Mesenchymal stem cell (in vitro differentiated cells and primary cell): ENCODE measurements around the gene FHOD3.

Experiments
- DNase-seq: peaks from one replicate; pipeline ENCODE4 v3.0.0-alpha.2; 2013
- H2AFZ ChIP-seq: one replicate; pipeline ENCODE4 v1.6.1; 2013; ENCODE audit warnings: low read depth, mild to moderate bottlenecking, control low read depth, inconsistent platforms, low read length, moderate library complexity
- H2AK5ac ChIP-seq: 2 replicates; pipeline ENCODE4 v1.6.1; 2013; ENCODE audit warnings: low read length, moderate library complexity, mild to moderate bottlenecking, inconsistent platforms; ENCODE audit not compliant: severe bottlenecking
- H2BK120ac ChIP-seq: one replicate; pipeline ENCODE4 v1.6.1; 2013; ENCODE audit warnings: low read depth, mild to moderate bottlenecking, inconsistent platforms, low read length, moderate library complexity
- H2BK12ac ChIP-seq, 2 experiments: one replicate each; pipeline ENCODE4 v1.6.1; 2013; ENCODE audit warnings: inconsistent platforms in 2 of 2, low read length in 2 of 2, mild to moderate bottlenecking in 2 of 2, moderate library complexity in 2 of 2, control low read depth in 1 of 2
- H2BK15ac ChIP-seq: one replicate; pipeline ENCODE4 v1.6.1; 2013; ENCODE audit warnings: mild to moderate bottlenecking, low read depth, inconsistent platforms; ENCODE audit not compliant: poor library complexity, severe bottlenecking
- H2BK5ac ChIP-seq: 2 replicates; pipeline ENCODE4 v1.6.1; 2013; ENCODE audit warnings: low read depth, mild to moderate bottlenecking, low read length, control low read depth, inconsistent platforms; ENCODE audit not compliant: poor library complexity, severe bottlenecking
- H3K14ac ChIP-seq, 2 experiments: one replicate each; pipeline ENCODE4 v1.6.1; 2013; ENCODE audit warnings: inconsistent platforms in 2 of 2, low read length in 2 of 2, control low read depth in 1 of 2, mild to moderate bottlenecking in 1 of 2, moderate library complexity in 1 of 2
- H3K18ac ChIP-seq, 2 experiments: one replicate each; pipeline ENCODE4 v1.6.1; 2013; ENCODE audit warnings: inconsistent platforms in 2 of 2, low read length in 2 of 2, control low read depth in 1 of 2, low read depth in 1 of 2, mild to moderate bottlenecking in 1 of 2
- H3K23ac ChIP-seq, 2 experiments: one replicate each; pipeline ENCODE4 v1.6.1; 2013; ENCODE audit warnings: inconsistent platforms in 2 of 2, low read length in 2 of 2, mild to moderate bottlenecking in 2 of 2, moderate library complexity in 2 of 2, control low read depth in 1 of 2
- H3K27ac ChIP-seq: 2 replicates; pipeline ENCODE4 v1.5.1; 2013; ENCODE audit warnings: mild to moderate bottlenecking, moderate library complexity, low read length, control low read depth, inconsistent platforms; ENCODE audit not compliant: poor library complexity, severe bottlenecking
- H3K27me3 ChIP-seq, 2 experiments: 2 replicates each; pipeline versions ENCODE4 v1.6.1 to v1.7.0; 2013; ENCODE audit warnings: low read length in 2 of 2, mild to moderate bottlenecking in 2 of 2, moderate library complexity in 2 of 2, control low read depth in 1 of 2, inconsistent platforms in 1 of 2; ENCODE audit not compliant: control insufficient read depth in 1 of 2, insufficient read depth in 1 of 2
- H3K36me3 ChIP-seq, 2 experiments: 2 replicates each; pipeline versions ENCODE4 v1.6.1 to v1.7.0; 2013; ENCODE audit warnings: low read length in 2 of 2, control low read depth in 1 of 2, inconsistent platforms in 1 of 2, low read depth in 1 of 2, mild to moderate bottlenecking in 1 of 2; ENCODE audit not compliant: insufficient read depth in 2 of 2, control insufficient read depth in 1 of 2
- H3K4ac ChIP-seq, 2 experiments: one replicate each; pipeline ENCODE4 v1.6.1; 2013; ENCODE audit warnings: inconsistent platforms in 2 of 2, low read length in 2 of 2, mild to moderate bottlenecking in 2 of 2, moderate library complexity in 2 of 2, control low read depth in 1 of 2, low read depth in 1 of 2
- H3K4me1 ChIP-seq: 2 replicates; pipeline ENCODE4 v1.6.1; 2013; ENCODE audit warnings: low read depth, low read length, control low read depth; ENCODE audit not compliant: control insufficient read depth, insufficient read depth
- H3K4me2 ChIP-seq: 2 replicates; pipeline ENCODE4 v1.6.1; 2013; ENCODE audit warnings: low read length, mild to moderate bottlenecking, inconsistent platforms; ENCODE audit not compliant: poor library complexity, severe bottlenecking
- H3K4me3 ChIP-seq, 2 experiments: 2 replicates each; pipeline versions ENCODE4 v1.5.1 to v1.7.0; 2013; ENCODE audit warnings: low read length in 2 of 2, mild to moderate bottlenecking in 2 of 2, control low read depth in 1 of 2, low read depth in 1 of 2; ENCODE audit not compliant: insufficient read depth in 1 of 2
- H3K79me1 ChIP-seq: replicated peaks from 2 replicates; pipeline ENCODE4 v1.6.1; 2013; ENCODE audit warnings: mild to moderate bottlenecking, control low read depth, low read length, inconsistent platforms; ENCODE audit not compliant: poor library complexity, severe bottlenecking
- H3K9ac ChIP-seq: 2 replicates; pipeline ENCODE4 v1.7.0; 2013; ENCODE audit warnings: mild to moderate bottlenecking, low read length, moderate library complexity
- H3K9me3 ChIP-seq: 2 replicates; pipeline ENCODE4 v1.7.0; 2013; ENCODE audit warnings: mild to moderate bottlenecking, low read length; ENCODE audit not compliant: control insufficient read depth
- H4K8ac ChIP-seq: one replicate; pipeline ENCODE4 v1.6.1; 2013; ENCODE audit warnings: inconsistent platforms, mild to moderate bottlenecking, low read length, moderate library complexity
- H4K91ac ChIP-seq: one replicate; pipeline ENCODE4 v1.6.1; 2013; ENCODE audit warnings: mild to moderate bottlenecking, low read length, inconsistent platforms
- WGBS: methylation state at CpG from one replicate; pipeline ENCODE4 v1.1.7; 2013; ENCODE audit warnings: mixed read lengths; 5-methylcytosine and 5-hydroxymethylcytosine counted together

The FHOD3 gene

GRCh38 chr18:36477776-36478175 is 180.3 kb downstream of the FHOD3 start:
- Histone ChIP-seq H2BK15ac (no peak overlapping the region), H4K91ac (no peak overlapping the region), H3K14ac (no peak overlapping the region), H3K9me3 (no peaks in the 10 kb centered on the region), H3K23ac (no peak overlapping the region), H3K27me3 (no peaks in the 10 kb centered on the region), H3K4me3 (no peak overlapping the region), H3K9ac (no peak overlapping the region), H2BK12ac (no peak overlapping the region), H4K8ac (no peak overlapping the region), H3K27ac (no peak overlapping the region), H2BK120ac (no peak overlapping the region), H3K36me3 (peaks cover 0 to 3% of the 10 kb centered on the region in 2 experiments), H2BK5ac (no peak overlapping the region), H3K4ac (no peak overlapping the region), H3K4me1 (peaks cover 1% of the 10 kb centered on the region), H3K18ac (no peak overlapping the region), H2AFZ (no peak overlapping the region), H2AK5ac (no peak overlapping the region), H3K4me2 (no peak overlapping the region), H3K79me1 (peaks cover 36% of the 10 kb centered on the region)
- WGBS = 62% methylated on average over 3 of the region's 3 CpGs
- no peak for DNase-seq

GRCh38 chr18:36481201-36481657 is 183.7 kb downstream of the FHOD3 start:
- no peak overlapping the region for H4K91ac ChIP-seq
- H3K9me3 ChIP-seq = no peaks in the 10 kb centered on the region
- WGBS = no CpG with 5 or more reads among the region's 4 CpGs
- no peak overlapping the region for H2BK15ac ChIP-seq
- no peak overlapping the region for H3K9ac ChIP-seq
- H3K4me1 ChIP-seq = peaks cover 4% of the 10 kb centered on the region
- H3K18ac ChIP-seq = no peak overlapping the region
- no peak overlapping the region for H4K8ac ChIP-seq
- no peak overlapping the region for H2BK120ac ChIP-seq
- H3K27ac ChIP-seq = no peak overlapping the region
- H2BK12ac ChIP-seq = no peak overlapping the region
- no peak overlapping the region for H2AFZ ChIP-seq
- H2AK5ac ChIP-seq = no peak overlapping the region
- H3K27me3 ChIP-seq = no peaks in the 10 kb centered on the region
- no peak overlapping the region for H3K14ac ChIP-seq
- DNase-seq = no peak
- no peak overlapping the region for H2BK5ac ChIP-seq
- H3K36me3 ChIP-seq = peaks cover 0 to 3% of the 10 kb centered on the region in 2 experiments
- H3K4me3 ChIP-seq = no peak overlapping the region
- no peak overlapping the region for H3K4ac ChIP-seq
- H3K79me1 ChIP-seq = peaks cover 36% of the 10 kb centered on the region
- no peak overlapping the region for H3K23ac ChIP-seq
- no peak overlapping the region for H3K4me2 ChIP-seq

- H3K36me3 ChIP-seq = peaks cover 0 to 1% of the 10 kb centered on the region in 2 experiments
- H2BK120ac ChIP-seq = no peak overlapping the region
- H3K14ac ChIP-seq = no peak overlapping the region
- no peak overlapping the region for H3K4me3 ChIP-seq
- H3K9me3 ChIP-seq = no peaks in the 10 kb centered on the region
- no peak overlapping the region for H3K4me2 ChIP-seq
- H2BK5ac ChIP-seq = no peak overlapping the region
- no peak overlapping the region for H3K27ac ChIP-seq
- DNase-seq = no peak
- H3K79me1 ChIP-seq = peaks cover 31% of the 10 kb centered on the region
- H4K8ac ChIP-seq = no peak overlapping the region
- no peak overlapping the region for H2AFZ ChIP-seq
- no peak overlapping the region for H2BK15ac ChIP-seq
- H4K91ac ChIP-seq = no peak overlapping the region
- no peak overlapping the region for H3K18ac ChIP-seq
- WGBS = 81% methylated on average over 1 of the region's 1 CpG
- no peak overlapping the region for H2AK5ac ChIP-seq
- H3K4ac ChIP-seq = no peak overlapping the region
- H2BK12ac ChIP-seq = no peak overlapping the region
- no peaks in the 10 kb centered on the region for H3K27me3 ChIP-seq
- H3K9ac ChIP-seq = no peak overlapping the region
- H3K4me1 ChIP-seq = peaks cover 3% of the 10 kb centered on the region
- H3K23ac ChIP-seq = no peak overlapping the region
These were observed 184.4 kb downstream of the FHOD3 start for GRCh38 chr18:36481935-36482334.

GRCh38 chr18:36484591-36484990 is 187.1 kb downstream of the FHOD3 start:
- H3K4me3 ChIP-seq = no peak overlapping the region
- H3K23ac ChIP-seq = no peak overlapping the region
- WGBS = 59% methylated on average over 5 of the region's 5 CpGs
- no peak overlapping the region for H3K9ac ChIP-seq
- no peak overlapping the region for H2AFZ ChIP-seq
- H3K27ac ChIP-seq = no peak overlapping the region
- H2BK15ac ChIP-seq = no peak overlapping the region
- H4K8ac ChIP-seq = no peak overlapping the region
- no peak overlapping the region for H2BK12ac ChIP-seq
- H3K4me2 ChIP-seq = no peak overlapping the region
- peaks cover 3% of the 10 kb centered on the region for H3K4me1 ChIP-seq
- H3K18ac ChIP-seq = no peak overlapping the region
- H3K36me3 ChIP-seq = no peaks in the 10 kb centered on the region
- no peak overlapping the region for H2BK120ac ChIP-seq
- H2AK5ac ChIP-seq = no peak overlapping the region
- no peak overlapping the region for H3K14ac ChIP-seq
- no peak for DNase-seq
- H4K91ac ChIP-seq = no peak overlapping the region
- no peaks in the 10 kb centered on the region for H3K27me3 ChIP-seq
- peaks cover 38% of the 10 kb centered on the region for H3K79me1 ChIP-seq
- H3K4ac ChIP-seq = no peak overlapping the region
- no peaks in the 10 kb centered on the region for H3K9me3 ChIP-seq
- H2BK5ac ChIP-seq = no peak overlapping the region
